H1 (cell line): Measurements from ENCODE around the gene SLC2A4RG. TPM values are rescaled to one million over a fixed set of nuclear protein-coding genes. Genes with fewer than 3 reads are reported as not detected.

Experiments
- BACH1 ChIP-seq: IDR thresholded peaks from 2 replicates; pipeline ENCODE4 v1.6.1; 2012; ENCODE audit warnings: low read length, improper control_type of control experiment
- CTBP2 ChIP-seq: IDR thresholded peaks from 2 replicates; pipeline ENCODE4 v1.7.0; 2011; ENCODE audit warnings: borderline replicate concordance, mild to moderate bottlenecking, moderate library complexity, mixed read lengths, low read length; ENCODE audit not compliant: insufficient read depth, insufficient read length
- EZH2 ChIP-seq: fragments of 200-600 bp; sonication (generic); IDR thresholded peaks from 2 replicates; pipeline ENCODE4 v1.7.1; 2012; ENCODE audit warnings: low read depth, mild to moderate bottlenecking, moderate library complexity, low read length, inconsistent platforms; ENCODE audit not compliant: severe bottlenecking
- JUN ChIP-seq: IDR thresholded peaks from 2 replicates; pipeline ENCODE4 v1.6.1; 2011; ENCODE audit warnings: low read depth, mild to moderate bottlenecking, improper control_type of control experiment, low read length
- KDM5A ChIP-seq: fragments of 200-600 bp; IDR thresholded peaks from 2 replicates; pipeline ENCODE4 v1.7.1; 2012; ENCODE audit warnings: mild to moderate bottlenecking, low read length, inconsistent platforms, mixed read lengths
- RBBP5 ChIP-seq: IDR thresholded peaks from 2 replicates; pipeline ENCODE4 v1.7.1; 2012; ENCODE audit warnings: low read depth, mild to moderate bottlenecking, inconsistent platforms, low read length, moderate library complexity, borderline replicate concordance
- SP1 ChIP-seq: IDR thresholded peaks from 2 replicates; pipeline ENCODE4 v1.6.1; 2011; ENCODE audit warnings: low read depth, low read length
- SP2 ChIP-seq: IDR thresholded peaks from 2 replicates; pipeline ENCODE4 v1.6.1; 2012; ENCODE audit warnings: mild to moderate bottlenecking, low read length, inconsistent platforms
- SRF ChIP-seq: IDR thresholded peaks from 2 replicates; pipeline ENCODE4 v1.6.1; 2011; ENCODE audit warnings: mild to moderate bottlenecking, low read depth, low read length, moderate library complexity
- YY1 ChIP-seq: IDR thresholded peaks from 2 replicates; pipeline ENCODE4 v1.6.1; 2011; ENCODE audit warnings: low read depth, mild to moderate bottlenecking, low read length
- polyA plus RNA-seq, 7 experiments: library from polyadenylated mRNA; depleted of rRNA in 3 of 7; stranded (reverse) in 5 of 7; unstranded in 2 of 7; fragments of >200 nt in 5 of 7; fragments of 200-250 nt in 2 of 7; gene quantifications; 1 replicate in 5 of 7; 2 replicates in 1 of 7; 4 replicates in 1 of 7; pipeline versions ENCODE4 v1.2.1 to v1.2.3, GENCODE V29; 2011 to 2013; ENCODE audit warnings: missing spikeins in 2 of 7, mixed read lengths in 2 of 7
- total RNA-seq: library from RNA; stranded (reverse); fragmentation: NEBNext Ultra II Directional; extraction: Animal tissue kit (Norgen Biotek cat#: 25700); gene quantifications from 2 replicates; pipeline ENCODE4 v1.2.1, GENCODE V29; 2021

SLC2A4RG gene
- total and polyA plus RNA-seq, 2 of the 8 experiments (the other 6 are each of a cell fraction or from before 2014, with no cell fraction given): 15.9 to 29.1 TPM

DNA sequence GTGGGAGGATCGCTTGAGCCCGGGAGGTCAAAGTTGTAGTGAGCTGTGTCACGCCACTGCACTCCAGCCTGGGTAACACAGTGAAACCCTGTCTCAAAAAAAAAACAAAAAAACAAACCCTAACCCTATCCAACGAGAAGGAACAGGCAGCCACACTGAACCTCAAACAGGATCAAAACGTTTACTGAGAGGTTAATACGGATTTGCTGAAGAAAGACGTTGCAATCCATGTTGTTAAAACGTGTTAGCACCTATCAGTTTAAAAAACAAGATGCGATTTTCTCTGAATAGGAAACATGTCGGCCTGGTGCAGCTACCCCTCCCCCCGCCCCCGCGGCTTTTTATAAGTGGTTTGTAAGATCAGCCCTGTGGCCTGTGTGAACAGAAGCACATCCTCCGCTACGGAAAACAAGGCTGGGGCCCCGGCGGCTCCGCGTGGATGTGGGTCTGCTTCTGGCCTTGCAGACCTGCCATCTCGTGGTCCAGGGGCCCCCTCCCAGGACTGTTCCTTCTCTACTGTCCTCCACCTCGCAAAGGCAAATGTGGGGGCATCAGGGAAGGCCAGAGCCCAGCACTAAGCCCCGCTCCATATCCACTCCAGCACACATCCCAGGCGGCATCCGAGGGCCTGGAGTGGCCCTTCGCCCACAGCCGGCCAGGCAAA is 11.4 kb downstream of the SLC2A4RG start (continued):
- TF ChIP-seq CTBP2 (no peak), JUN (no peak), KDM5A (no peak), SRF (no peak), SP2 (no peak), SP1 (no peak), YY1 (no peak), EZH2 (no peak), RBBP5 (no peak), BACH1 (no peak)
